Stimulated activated CD8-positive, alpha-beta memory T cell treated with anti-CD3 and anti-CD28 coated beads, Interleukin-12 subunit alpha, Interleukin-12 subunit beta, amount 100 ng/mL, for 24 hours (primary cell): ENCODE measurements around the gene XPO5.
"Not testable (repeated sequence)": the region's sequence is repeated elsewhere in the genome, so short reads cannot be mapped to it uniquely, and the experiment has no call there.

Experiments used
- DNase-seq: peaks from one replicate; pipeline ENCODE4 v3.0.0-alpha.2; 2020; ENCODE audit errors: extremely low read depth

XPO5 gene

DNA sequence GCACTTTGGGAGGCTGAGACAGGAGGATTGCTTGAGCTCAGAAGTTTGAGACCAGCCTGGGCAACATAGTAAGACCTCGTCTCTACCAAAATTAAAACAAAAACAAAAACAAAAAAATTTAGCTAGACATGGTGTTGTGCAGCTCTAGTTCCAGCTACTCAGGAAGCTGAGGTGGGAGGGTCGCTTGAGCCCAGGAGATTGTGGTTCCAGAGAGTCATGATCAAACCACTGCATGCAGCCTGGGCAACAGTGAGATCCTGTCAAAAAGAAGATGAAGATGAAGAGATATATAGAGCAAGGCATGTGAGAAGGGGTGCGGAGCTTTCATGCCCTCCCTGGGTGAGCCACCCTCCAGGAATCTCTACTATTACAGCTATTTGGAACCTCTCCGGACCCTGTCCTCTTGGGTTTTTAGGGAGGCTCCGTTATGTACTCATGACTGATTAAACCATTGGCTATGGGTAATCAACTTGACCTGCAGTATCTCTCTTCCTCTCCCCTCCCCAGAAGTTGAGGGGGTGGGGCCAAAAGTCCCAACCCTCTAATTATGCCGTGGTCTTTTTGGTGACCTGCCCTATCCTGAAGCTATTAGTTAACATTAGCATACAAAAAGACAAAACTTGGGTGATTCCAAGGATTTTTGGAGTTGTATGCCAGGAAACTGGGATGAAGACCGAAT lies 9.2 kb upstream of the XPO5 start:
- DNase-seq, result no peak

DNA sequence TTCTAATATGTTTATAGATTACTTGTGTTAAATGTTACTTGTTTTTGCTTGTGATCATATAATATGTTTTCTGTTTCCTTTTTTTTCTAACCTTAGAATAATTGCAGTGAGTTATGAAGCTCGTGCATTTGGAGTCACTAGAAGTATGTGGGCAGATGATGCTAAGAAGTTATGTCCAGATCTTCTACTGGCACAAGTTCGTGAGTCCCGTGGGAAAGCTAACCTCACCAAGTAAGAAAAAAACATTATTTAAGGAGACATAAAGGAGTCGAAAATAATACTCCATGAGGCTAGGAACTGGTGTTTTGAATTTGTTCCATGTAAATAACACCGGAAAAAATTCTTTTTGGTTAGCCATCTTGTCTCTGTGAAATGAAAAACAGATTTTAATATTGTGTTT lies 7.1 kb upstream of the XPO5 start:
- no peak for DNase-seq

DNA sequence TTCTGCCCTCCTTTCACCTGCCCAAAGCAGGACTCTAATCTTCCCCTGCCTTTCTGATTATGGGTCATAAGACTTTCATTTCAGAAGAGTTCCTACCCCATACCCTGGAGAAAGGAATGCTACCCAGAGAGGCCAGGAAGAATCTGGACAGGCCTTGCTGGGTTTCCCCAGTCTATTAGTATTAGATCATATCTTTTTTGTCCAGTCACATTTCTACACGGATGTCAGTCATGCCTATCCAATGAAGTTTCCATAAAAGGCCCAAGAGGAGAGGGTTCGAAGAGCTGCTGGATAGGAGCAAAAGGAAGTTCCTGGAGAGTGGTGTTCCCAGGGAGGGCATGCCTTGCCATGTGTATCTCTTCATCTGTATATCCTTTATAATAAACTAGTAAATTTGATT lies 3.3 kb upstream of the XPO5 start:
- DNase-seq, result no peak

DNA sequence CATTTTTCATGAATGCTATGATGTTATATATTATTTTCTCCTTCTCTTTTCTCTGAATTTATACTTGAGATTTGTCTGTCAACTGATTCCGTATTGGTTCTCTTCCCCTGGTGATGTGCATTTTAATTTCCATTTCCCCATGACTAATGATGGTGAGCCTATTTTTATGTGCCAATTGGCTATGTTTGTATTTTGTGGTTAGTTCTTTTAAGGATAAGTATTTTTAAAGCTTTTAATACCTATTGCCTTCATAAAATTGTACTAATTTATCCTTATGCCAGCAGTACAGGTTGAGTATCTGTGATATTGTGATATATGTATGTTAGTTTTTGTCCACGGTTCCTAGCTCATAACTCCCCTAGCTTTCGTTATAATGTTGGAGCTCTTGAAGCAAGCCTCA lies 2.9 kb upstream of the XPO5 start:
- no peak for DNase-seq

DNA sequence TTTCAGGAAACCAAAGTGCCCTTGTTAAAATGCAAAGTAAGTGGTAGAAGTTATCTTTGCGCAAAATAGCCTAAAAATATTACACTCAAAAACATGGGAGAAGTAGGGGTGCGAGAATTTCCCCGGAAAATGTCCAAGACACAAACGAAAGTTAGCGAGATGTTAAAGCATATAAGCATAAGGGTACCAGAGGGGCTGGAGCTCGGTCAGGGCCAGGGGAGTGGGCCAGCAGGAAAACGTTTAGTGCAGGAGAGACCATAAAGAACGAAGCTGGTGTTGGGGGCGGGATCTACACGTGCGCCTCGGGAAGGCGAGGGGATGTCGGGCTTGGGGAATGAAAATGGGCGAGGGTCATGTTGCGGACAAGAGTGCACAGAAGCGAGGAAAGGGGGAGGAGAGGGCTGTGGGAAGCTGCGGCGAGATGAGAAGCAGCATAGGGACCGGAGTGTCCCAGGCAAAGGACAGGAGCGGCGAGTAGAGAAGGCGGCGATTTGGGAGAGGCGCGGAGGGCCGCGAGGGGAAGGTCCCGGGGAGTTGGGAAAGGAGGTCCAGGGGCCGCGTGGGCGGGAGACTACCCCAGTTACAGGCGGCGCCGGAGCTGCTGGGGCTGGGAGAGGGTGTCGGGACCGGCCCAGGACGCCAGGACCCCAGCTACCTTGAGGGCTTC lies 600 bp downstream of the XPO5 start:
- DNase-seq, result peak; percentile 11

DNA sequence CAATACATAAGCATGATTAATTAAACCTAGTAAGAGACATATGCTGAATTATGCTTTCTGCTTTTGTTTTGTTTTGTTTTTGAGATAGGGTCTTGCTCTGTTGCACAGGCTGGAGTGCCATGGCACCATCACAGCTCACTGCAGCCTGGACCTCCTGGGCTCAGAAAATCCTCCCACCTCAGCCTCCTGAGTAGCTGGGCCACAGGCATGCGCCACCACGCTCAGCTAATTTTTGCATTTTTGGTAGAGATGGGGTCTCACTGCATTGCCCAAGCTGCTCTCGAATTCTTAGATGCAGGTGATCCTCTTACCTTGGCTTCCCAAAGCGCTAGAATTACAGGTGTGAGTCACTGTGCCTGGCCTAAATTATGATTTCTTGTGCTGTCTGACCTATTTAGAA lies 3.8 kb downstream of the XPO5 start:
- DNase-seq, result no peak

DNA sequence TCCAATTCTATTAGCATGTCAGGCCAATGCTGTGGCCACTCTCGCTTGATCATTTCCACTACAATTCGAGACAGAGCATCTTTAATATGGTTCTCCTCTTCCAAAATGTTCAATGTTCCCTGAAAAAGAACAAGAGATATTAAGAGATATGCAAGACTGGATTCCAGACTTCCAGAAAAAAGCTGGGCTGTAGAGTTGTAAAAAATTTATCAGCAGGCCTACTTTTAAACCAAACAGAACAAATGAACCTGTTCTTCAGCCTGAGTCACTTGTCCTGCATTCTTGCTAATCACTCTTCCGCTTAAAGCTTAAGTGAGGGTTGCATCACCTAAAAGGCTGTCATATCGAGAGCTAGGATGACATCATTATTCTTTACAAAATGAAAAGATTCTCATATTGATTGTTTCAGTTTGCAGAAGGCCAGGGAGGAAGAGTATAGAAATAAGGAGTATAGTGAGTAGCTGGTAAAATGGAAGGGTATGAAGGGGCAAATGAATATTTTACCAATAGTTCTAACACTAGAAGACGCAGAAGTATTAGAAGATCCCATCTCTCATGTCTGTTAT lies 4.9 kb downstream of the XPO5 start:
- DNase-seq, result no peak

DNA sequence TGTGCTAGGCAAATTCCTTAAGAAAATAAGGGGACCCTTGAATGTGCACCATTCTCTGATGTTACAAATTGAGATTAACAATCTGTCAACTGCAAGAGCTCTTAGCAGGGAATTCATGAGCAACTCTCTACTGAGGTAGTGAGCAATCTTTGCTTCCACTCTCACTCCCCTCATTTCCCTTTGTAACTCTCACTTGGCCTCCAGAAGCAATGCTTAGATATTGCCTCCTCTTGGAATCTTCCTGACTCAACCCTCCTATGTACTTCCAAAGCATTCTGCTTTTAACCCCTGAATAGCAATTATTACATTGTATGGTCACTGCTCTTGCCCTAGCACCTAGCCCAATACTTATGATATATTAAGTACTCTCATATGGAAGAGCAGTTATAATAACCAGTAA lies 16.5 kb downstream of the XPO5 start:
- DNase-seq, result no peak

DNA sequence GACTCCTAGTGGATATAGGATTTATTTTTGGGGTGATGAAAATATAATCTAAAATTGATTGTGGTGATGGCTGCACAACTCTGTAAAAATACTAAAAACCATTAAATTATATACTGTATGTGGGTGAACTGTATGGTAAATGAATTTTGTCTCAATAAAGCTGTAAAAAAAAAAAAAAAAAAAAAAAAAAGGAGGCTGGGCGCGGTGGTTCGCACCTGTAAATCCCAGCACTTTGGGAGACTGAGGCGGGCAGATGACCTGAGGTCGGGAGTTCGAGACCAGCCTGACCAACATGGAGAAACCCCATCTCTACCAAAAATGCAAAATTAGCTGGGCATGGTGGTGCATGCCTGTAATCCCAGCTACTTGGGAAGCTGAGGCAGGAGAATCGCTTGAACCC lies 18.2 kb downstream of the XPO5 start:
- not testable (repeated sequence) for DNase-seq

DNA sequence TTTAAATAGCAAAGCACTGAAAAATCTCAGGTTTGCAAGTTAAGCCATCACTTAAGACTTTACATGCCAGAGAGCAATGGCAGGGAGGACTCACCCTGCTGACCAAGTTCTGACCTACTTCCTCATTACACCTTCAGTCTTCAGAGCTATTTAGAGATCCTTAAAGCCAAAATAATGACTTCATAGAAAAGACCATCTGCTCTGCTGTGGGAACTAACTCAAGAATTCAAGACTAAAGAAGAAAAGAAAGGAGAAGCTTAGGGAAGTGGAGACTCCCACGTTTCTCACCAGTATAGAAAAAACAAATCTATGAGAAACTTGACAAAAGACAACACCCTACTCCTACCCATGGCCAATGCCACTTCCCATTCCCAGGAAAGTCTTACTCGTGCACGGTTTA lies 28.6 kb downstream of the XPO5 start:
- no peak for DNase-seq

DNA sequence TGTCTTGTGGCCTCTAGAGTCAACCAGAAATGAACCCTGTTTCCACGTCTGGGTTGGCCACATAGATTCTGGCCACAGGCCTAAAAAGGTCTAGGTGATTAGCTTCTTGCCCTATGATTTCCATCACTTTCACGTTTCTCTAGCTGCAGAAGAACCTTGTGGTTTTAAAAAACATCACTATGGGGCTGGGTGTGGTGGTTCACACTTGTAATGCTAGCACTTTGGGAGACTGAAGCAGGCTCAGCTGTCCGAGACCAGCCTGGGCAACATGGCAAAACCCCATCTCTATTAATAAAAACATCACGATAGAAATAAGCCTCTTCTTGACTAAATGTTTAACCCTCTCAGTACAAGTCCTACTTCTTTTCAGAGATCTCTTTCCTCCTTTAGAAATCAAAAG lies 31.4 kb downstream of the XPO5 start:
- no peak for DNase-seq

DNA sequence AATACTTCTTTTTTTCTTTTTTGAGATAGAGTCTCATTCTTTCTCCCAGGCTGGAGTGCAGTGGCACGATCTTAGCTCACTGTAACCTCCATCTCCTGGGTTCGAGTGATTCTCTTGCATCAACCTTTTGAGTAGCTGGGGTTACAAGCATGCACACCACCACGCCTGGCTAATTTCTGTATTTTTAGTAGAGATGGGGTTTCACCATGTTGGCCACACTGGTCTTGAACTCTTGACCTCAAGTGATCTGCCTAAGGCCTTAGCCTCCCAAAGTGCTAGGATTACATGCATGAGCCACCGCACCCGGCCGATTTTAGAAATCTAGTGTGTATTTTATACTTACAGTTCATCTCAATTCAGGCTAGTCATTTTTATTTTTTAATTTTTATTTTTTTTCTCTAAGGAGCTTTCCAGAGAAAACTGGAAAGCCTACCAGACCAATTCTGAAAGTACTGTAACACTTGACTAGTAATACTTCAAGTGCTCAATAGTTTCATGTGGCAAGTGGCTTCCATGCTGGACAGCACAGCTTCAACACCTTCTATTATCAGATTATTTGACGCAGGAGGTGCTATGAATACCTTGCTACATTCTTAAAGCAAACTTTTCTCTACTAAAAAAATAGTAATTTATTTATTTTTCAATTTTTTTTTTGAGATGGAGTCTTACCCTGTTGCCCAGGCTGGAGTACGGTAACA lies 33.9 kb downstream of the XPO5 start:
- no peak for DNase-seq

DNA sequence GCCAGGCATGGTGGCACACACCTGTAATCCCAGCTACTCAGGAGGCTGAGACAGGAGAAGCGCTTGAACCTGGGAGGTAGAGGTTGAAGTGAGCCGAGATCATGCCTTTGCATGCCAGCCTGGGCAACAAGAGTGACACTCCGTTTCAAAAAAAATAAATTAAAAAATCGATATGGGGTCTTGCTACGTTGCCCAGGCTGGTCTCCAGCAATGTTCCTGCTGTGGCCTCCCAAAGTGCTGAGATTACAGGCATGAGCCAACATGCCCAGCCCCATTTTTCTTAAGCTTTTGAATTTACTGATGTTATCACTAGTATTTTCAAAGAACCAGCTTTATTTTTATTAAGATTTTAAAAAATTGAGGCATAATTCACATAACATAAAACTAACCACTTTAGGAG lies 35.3 kb downstream of the XPO5 start:
- no peak for DNase-seq

DNA sequence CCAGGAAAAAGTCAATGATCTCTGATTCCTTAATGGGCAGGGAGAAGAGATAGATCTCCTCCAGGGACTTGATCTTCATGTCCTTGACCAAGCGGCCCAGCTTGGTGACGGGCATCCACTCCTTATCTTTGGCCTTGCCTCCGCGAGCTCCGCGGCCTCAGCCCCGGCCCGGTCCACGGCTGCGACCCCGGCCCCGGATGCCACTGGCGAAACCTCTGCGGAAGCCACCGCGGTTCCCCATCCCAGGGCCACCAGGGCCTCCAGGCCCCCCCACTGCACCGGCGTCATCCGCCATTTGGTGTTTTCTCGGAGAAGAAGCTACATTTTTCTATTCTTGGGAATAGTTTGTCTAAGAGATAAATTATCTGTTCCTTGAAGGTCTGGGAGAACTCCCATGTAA lies 36.4 kb downstream of the XPO5 start:
- not testable (repeated sequence) for DNase-seq

DNA sequence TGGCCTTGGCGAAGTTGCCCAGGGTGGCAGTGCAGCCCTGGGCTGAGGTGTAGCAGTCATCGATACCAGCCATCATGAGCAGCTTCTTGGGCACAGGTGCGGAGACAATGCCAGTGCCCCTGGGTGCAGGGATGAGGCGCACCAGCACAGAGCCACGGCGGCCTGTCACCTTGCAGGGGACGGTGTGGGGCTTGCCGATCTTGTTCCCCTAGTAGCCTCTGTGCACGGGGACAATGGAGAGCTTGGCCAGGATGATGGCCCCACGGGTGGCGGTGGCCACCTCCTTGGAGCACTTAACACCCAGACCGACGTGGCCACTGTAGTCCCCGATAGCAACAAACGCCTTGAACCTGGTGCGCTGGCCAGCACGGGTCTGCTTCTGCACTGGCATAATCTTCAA lies 36.9 kb downstream of the XPO5 start:
- DNase-seq, result not testable (repeated sequence)

DNA sequence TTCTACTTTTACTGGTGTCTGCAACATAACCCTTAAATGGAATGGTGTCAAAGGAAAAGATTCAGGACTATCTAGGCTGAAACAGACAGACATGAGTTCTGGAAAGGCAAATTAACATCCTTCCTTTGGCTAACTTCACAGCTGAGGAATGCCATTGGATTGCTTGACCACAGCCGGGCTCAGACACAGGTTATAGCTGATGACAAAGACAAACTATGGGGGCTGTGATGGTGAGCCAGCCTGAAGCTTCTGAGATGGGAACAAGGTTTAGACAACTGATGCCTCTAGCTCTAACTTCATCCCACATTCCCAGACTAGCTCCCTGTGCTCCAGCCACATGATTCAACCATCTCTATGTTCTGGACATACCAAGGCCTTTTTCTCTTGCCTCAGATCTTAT lies 43.6 kb downstream of the XPO5 start:
- DNase-seq, result no peak

DNA sequence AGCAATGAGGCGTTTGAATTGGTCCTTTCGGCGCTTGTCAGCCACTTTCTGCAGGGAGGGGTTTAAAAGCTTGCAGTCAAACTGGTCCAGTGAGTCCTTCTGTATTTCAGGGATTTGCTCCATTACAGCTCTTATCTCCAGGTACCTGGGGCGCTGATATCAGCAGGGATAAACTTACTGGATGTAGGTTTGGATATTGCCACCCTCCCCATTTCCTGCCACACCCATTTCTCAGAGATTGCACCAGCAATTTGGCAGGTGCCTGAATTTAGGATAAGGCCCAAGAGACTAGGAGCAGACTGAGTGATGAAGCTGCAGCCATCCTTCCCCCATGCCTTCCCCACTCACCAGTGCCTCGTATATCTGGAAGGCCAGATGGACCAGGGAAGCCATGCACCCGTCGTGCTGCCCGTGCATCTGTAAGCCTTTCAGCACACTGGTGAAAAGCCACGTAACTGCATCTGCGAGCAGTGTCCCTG lies 51.3 kb downstream of the XPO5 start:
- DNase-seq, result no peak

DNA sequence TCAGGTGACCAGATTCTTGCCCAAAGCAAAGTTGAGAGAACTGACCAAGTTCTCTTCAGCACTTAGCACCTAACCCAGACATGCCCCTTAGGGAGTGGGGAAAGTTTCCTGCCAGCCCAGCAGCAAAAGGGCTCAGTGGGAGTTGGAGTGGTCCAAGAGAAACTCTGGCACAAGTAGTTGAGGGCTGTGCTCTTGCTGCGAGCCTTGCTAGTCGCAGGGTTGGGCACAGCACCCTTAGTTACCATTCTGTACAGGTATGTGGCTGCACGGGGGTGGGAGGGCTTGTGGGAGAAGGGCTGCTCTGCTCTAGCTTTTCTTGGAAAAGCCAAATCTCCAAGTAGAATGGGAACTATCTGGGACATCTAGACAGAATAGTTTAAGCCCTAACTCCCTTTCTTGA lies 52.6 kb downstream of the XPO5 start:
- no peak for DNase-seq

DNA sequence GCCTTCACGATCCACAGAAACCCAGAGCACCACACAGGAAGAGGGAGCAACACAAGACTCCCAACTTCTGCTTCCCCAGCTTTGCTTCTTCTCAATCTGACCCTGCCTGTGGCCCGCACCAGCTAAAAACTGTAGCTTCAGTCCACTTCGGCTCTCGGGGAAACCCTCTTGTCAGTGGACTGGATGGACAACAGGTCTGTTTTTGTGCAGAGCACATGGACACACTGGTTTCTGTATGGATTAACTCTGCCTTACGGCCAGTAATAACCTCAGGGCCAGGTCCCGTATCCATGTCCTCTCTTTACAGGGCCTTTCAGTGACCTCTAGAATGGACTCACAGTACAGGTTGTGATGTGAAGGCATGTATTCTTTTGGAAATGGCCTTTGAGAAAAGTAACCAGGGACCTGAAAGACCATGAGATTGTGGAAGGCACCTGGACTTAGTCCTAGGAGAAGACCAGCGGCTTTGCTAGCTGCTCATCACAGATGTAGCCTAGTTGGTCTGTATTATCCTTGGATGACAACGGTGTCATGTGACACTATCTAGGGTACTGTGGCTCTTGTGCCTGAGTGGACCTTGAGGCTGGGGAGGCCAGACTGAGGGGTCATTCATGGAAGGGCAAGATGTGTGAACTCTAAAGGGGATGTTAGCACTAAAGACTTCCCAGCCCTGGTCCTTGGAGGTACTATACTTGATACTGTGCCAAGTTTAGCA lies 53.1 kb downstream of the XPO5 start:
- no peak for DNase-seq

DNA sequence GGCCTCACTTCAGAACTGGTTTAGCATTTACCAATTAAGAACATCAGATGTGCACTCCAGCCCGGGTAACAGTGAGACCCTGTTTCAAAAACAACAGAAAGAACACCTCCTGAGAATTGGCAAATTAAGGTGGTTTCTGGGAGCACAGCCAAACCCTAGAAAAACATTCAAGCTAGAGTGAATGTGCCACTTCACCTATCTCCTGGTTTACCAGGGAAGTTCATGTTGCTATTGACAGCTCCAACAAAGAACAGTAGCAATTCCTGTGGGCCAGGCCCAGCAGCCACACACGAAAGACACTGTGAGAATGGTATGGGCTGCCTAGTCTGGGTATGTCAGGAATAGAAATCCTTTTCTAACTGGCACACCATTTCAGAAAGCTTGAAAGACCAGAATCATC lies 54.0 kb downstream of the XPO5 start:
- DNase-seq, result no peak

DNA sequence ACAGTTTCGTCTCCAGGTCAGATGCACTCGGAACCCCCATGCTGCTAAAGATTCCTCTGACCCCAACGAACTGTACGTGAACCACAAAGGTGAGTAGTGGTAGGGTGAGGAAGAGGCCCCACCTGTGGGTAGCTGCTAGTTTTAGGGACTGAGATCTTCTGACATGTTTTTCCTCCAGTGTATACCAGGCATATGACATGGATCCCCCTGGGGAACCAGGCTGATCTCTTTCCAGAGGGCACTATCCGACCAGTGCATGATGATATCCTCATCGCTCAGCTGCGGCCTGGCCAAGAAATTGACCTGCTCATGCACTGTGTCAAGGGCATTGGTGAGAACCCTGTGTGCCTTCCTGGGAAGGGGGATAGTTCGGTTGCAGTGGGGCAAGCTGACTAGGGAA lies 55.7 kb downstream of the XPO5 start:
- no peak for DNase-seq
